DMS 273 (cell line): ENCODE data around the gene GBP3.
A peak's percentile ranks its signal among the peaks of the same experiment; 100 is the strongest.
"Not testable (repeated sequence)": the region's sequence is repeated elsewhere in the genome, so short reads cannot be mapped to it uniquely, and the experiment has no call there.

Source experiments
- DNase-seq: peaks from one replicate; lab custom pipeline; 2025; ENCODE audit not compliant: unreplicated experiment; lab: John Stamatoyannopoulos, UW

Gene GBP3

DNA sequence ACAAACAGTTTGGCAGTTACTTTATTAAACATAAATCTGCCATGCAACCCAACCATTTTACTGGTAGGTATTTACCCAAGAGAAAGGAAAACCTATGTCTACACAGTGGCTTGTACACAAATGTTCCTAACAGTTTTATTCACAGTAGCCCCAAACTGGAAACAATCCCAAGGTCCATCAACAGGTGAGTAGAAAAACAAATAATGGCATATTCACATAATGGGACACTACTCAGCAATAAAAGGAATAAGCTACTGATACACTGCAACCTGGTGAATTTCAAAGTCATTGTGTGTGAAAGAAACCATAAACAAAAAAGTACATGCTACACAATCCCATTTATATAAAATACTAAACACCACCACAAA lies 42.9 kb downstream of the GBP3 start:
- DNase-seq, result no peak

GRCh38 chr1:88979054-88979748 lies 43.5 kb downstream of the GBP3 start:
- no peak for DNase-seq

- DNase-seq, result no peak
These were observed 46.4 kb downstream of the GBP3 start for GRCh38 chr1:88976235-88976634.

- not testable (repeated sequence) for DNase-seq
These were observed 48.0 kb downstream of the GBP3 start for GRCh38 chr1:88974616-88975172.

DNA sequence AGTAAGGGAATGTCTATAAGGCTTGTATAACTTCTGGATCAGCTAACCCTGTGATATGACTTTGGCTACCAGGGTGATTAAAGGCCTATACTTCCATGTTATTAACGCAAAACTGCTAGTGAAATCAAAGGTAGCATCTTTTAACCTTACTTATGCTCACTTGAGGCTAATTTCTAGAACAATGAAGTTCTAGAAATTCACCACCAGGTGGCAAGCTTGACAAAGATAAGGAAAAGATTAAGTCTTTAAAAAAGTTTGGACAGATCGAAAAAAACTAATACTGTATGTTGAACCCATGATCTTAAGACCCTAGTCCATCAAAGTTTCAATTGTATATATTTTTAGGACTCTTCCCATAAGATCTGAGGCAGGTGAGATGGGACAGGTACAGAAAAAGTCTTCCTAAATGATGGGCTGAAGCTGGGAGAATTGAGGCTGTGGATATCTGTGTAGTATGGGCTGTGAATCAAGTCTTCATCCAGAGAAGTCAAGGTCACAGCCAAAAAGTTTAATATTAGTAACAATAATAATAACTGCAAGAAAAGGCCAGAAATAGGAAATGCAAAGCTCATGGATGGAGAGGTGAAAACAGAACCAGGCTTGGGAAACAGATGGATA lies 49.0 kb downstream of the GBP3 start:
- peak; percentile 58 for DNase-seq

- DNase-seq, result no peak
These were observed 60.9 kb downstream of the GBP3 start for GRCh38 chr1:88961647-88962275.

- DNase-seq, result no peak
These were observed 61.6 kb downstream of the GBP3 start for GRCh38 chr1:88961081-88961480.
